Ishikawa (cell line): ENCODE data around the gene PTPRO.

Experiments used
- CEBPB ChIP-seq: IDR thresholded peaks from 2 replicates; pipeline ENCODE4 v1.6.1; 2012
- CREB1 ChIP-seq: IDR thresholded peaks from 2 replicates; pipeline ENCODE4 v1.6.1; 2012; ENCODE audit warnings: low read depth
- EGR1 ChIP-seq: IDR thresholded peaks from 2 replicates; pipeline ENCODE4 v1.6.1; 2012
- EP300 ChIP-seq: IDR thresholded peaks from 2 replicates; pipeline ENCODE4 v1.6.1; 2012; ENCODE audit warnings: borderline replicate concordance
- FOXM1 ChIP-seq: IDR thresholded peaks from 2 replicates; pipeline ENCODE4 v1.6.1; 2012; ENCODE audit warnings: low read depth, borderline replicate concordance
- NFIC ChIP-seq: IDR thresholded peaks from 2 replicates; pipeline ENCODE4 v1.6.1; 2012
- RAD21 ChIP-seq: IDR thresholded peaks from 2 replicates; pipeline ENCODE4 v1.6.1; 2012; ENCODE audit warnings: low read depth
- TAF1 ChIP-seq: IDR thresholded peaks from 2 replicates; pipeline ENCODE4 v1.6.1; 2012; ENCODE audit warnings: low read depth, mild to moderate bottlenecking
- TCF12 ChIP-seq: IDR thresholded peaks from 2 replicates; pipeline ENCODE4 v1.6.1; 2012; ENCODE audit warnings: low read depth
- TEAD4 ChIP-seq: IDR thresholded peaks from 2 replicates; pipeline ENCODE4 v1.6.1; 2012
- YY1 ChIP-seq: IDR thresholded peaks from 2 replicates; pipeline ENCODE4 v1.6.1; 2012; ENCODE audit warnings: low read depth
- ZBTB7A ChIP-seq: IDR thresholded peaks from 2 replicates; pipeline ENCODE4 v1.6.1; 2012; ENCODE audit warnings: low read depth
- TF ChIP-seq, protein P1 (sequence below): IDR thresholded peaks from 2 replicates; pipeline ENCODE4 v1.6.1; 2012; ENCODE audit warnings: low read depth, mild to moderate bottlenecking
- TF ChIP-seq, protein P2 (sequence below): IDR thresholded peaks from 2 replicates; pipeline ENCODE4 v1.6.1; 2012
- TF ChIP-seq, protein P3 (sequence below): IDR thresholded peaks from 2 replicates; pipeline ENCODE4 v1.6.1; 2012

Gene PTPRO

DNA sequence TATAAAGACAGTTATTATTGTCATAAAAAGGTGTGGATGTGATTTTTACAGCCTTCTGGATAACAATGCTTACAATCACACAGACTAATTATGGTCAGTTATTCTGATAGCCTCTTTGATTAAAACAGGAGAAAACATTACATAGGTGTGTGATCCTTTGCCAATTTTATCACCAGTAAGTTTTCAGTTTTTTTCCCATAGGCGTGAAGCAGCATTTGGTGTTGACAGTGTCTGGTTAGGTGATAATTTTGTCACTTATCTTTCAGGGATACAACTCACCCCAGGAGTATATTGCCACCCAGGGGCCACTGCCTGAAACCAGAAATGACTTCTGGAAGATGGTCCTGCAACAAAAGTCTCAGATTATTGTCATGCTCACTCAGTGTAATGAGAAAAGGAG is 258.1 kb downstream of the PTPRO start:
- TF ChIP-seq FOXM1 (no peak), TEAD4 (no peak), ZBTB7A (no peak), YY1 (no peak), TCF12 (no peak), TAF1 (no peak)
- TF ChIP-seq, protein P1, sequence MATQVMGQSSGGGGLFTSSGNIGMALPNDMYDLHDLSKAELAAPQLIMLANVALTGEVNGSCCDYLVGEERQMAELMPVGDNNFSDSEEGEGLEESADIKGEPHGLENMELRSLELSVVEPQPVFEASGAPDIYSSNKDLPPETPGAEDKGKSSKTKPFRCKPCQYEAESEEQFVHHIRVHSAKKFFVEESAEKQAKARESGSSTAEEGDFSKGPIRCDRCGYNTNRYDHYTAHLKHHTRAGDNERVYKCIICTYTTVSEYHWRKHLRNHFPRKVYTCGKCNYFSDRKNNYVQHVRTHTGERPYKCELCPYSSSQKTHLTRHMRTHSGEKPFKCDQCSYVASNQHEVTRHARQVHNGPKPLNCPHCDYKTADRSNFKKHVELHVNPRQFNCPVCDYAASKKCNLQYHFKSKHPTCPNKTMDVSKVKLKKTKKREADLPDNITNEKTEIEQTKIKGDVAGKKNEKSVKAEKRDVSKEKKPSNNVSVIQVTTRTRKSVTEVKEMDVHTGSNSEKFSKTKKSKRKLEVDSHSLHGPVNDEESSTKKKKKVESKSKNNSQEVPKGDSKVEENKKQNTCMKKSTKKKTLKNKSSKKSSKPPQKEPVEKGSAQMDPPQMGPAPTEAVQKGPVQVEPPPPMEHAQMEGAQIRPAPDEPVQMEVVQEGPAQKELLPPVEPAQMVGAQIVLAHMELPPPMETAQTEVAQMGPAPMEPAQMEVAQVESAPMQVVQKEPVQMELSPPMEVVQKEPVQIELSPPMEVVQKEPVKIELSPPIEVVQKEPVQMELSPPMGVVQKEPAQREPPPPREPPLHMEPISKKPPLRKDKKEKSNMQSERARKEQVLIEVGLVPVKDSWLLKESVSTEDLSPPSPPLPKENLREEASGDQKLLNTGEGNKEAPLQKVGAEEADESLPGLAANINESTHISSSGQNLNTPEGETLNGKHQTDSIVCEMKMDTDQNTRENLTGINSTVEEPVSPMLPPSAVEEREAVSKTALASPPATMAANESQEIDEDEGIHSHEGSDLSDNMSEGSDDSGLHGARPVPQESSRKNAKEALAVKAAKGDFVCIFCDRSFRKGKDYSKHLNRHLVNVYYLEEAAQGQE: no peak
- TF ChIP-seq, protein P2, sequence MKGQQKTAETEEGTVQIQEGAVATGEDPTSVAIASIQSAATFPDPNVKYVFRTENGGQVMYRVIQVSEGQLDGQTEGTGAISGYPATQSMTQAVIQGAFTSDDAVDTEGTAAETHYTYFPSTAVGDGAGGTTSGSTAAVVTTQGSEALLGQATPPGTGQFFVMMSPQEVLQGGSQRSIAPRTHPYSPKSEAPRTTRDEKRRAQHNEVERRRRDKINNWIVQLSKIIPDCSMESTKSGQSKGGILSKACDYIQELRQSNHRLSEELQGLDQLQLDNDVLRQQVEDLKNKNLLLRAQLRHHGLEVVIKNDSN: no peak
- TF ChIP-seq, protein P3, sequence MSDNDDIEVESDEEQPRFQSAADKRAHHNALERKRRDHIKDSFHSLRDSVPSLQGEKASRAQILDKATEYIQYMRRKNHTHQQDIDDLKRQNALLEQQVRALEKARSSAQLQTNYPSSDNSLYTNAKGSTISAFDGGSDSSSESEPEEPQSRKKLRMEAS: no peak

DNA sequence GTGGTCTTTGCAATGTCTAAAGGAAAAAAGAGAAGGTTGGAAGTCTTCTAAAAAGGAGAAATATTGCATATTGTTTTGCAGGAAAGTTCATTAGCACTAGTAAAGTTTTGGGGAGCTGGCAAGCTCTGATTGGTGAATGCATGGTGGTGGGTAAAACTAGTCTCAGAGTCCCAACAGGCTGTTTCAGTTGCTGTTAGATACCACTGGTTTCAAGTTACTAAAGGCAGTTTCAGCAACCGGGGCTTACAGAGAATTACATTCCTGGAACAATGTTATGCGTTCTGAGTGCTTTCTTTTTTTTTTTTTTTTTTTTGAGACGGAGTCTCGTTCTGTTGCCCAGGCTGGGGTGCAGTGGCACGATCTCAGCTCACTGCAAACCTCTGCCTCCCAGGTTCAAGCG is 258.7 kb downstream of the PTPRO start:
- TF ChIP-seq YY1 (no peak), TAF1 (no peak), RAD21 (no peak), CREB1 (no peak), EP300 (no peak), EGR1 (no peak), TEAD4 (no peak), CEBPB (no peak), ZBTB7A (no peak), TCF12 (no peak), NFIC (no peak), FOXM1 (no peak)
- TF ChIP-seq, protein P1: no peak
- TF ChIP-seq, protein P2: no peak
- TF ChIP-seq, protein P3: no peak

DNA sequence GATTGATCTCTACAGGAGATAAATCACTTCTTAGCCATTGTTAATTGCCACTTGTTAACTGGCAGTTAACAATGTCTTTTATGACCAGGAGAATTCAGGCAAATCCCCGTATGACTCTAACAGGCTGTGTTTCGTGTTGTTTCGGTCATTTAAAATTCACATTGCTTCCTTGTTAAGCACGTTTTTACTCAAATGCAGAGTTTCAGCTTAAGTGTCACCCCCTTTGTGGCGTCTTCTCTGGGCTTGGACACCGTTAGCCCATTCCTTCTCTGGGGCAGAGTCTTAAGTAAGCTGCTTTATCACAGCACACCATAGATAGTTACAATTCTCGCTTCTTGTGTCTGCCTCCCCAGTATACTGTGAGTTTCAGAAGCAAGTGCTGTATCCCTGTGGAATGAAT is 261.5 kb downstream of the PTPRO start:
- no peak for TF ChIP-seq YY1
- no peak for TF ChIP-seq FOXM1
- no peak for TF ChIP-seq EGR1
- TF ChIP-seq EP300: no peak
- TF ChIP-seq CEBPB: no peak
- TF ChIP-seq ZBTB7A: no peak
- TF ChIP-seq NFIC: no peak

DNA sequence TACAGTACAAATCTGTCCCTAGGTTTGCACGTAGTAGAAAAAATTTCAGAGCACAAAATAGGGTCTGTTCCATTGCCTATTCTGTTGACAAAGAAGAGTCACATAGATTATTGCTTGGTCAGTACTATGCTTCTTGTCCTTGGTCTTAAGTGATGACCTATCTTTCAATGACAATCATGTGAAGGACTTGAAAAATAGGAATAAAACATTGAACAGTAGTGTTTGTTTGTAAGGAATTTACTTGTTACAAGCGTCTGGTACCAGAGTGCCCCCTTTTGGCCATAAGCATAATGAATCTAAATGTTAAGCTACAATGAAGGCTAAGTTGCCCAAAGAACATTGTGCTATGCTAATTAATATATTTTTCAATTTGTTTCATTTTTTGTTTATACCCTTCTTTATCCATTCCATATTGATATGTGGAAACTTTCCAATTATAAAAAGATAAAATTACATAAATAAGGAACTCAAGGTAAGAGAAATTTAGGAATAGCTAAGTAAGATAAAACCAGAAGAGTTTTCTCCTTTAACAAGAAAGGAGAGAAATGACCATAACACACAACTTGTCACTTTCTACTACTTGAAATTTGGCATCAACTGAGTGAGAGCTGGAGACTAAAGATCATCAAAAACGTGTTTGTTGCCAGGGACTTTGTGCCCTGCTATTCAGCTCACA is 262.2 kb downstream of the PTPRO start:
- TF ChIP-seq RAD21: peak; percentile 64
- TF ChIP-seq CREB1: no peak

DNA sequence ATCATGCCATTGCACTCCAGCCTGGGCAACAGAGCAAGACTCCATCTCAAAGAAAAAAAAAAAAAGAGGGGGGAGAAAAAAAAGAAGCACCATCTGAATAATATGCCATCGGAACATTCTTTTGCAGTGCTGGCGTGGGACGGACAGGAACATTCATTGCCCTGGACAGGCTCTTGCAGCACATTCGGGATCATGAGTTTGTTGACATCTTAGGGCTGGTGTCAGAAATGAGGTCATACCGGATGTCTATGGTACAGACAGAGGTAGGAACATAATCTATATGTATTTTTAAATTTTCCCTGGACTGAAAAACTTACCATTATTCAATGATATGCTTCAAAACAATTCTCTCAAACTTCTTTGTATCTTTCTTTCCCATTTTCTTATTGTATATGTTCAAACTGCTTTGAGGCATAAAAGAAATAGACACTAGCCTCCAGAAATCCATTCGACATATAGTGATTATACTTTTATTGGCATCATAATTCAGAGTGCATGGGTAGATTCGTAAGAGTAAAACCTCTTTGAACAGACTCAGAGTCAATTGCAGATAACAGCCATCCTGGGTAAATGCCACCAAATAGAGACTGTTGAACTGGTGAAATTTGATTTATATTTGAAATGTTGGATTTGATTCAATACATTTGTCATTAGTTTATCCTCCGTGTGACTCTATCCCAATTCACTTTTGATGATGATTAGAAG is 267.2 kb downstream of the PTPRO start:
- TF ChIP-seq TCF12 (no peak), CREB1 (no peak), TEAD4 (no peak), EGR1 (no peak), RAD21 (no peak), YY1 (no peak), NFIC (no peak), EP300 (no peak), ZBTB7A (no peak), FOXM1 (no peak)
- TF ChIP-seq, protein P3: no peak
- TF ChIP-seq, protein P2: no peak
